Measurements from ENCODE around the gene ZGPAT.
"Not testable (repeated sequence)": the region's sequence is repeated elsewhere in the genome, so short reads cannot be mapped to it uniquely, and the experiment has no call there.

- not testable (repeated sequence) for TF ChIP-seq EZH2 (IDR thresholded peaks at IDR 0.05); POLR2AphosphoS5 (IDR thresholded peaks at IDR 0.05; ENCODE audit: borderline replicate concordance, low read depth, low read length)
Measured at GRCh38 chr20:63776875-63777274, 69.0 kb downstream of the ZGPAT start.

All from SK-N-MC (cell line).